B cell (primary cell): ENCODE data around the gene MAD2L2. TPM values are rescaled to one million over a fixed set of nuclear protein-coding genes. Genes with fewer than 3 reads are reported as not detected.

ENCODE experiments used
- ATAC-seq: fragments of 200-7000 bp; cut with Tn5 transposase; one replicate; pipeline ENCODE4 v1.10.0; 2021; ENCODE audit warnings: low read depth, mild to moderate bottlenecking, moderate number of reproducible peaks, moderate library complexity
- CTCF ChIA-PET: fragments of 350-600 bp; sonication (Branson Sonifier 250); formaldehyde crosslinking; loops from one replicate; lab custom pipeline; 2021; ENCODE audit warnings: antibody characterized with exemption, inconsistent platforms; lab: Charles Lee
- POLR2A ChIA-PET: fragments of 350-600 bp; sonication (Branson Sonifier 250); formaldehyde crosslinking; loops from one replicate; lab custom pipeline; 2021; ENCODE audit warnings: antibody characterized with exemption; lab: Charles Lee
- DNase-seq: peaks from one replicate; pipeline ENCODE4 v3.0.0; 2013
- H2AFZ ChIP-seq: 2 replicates; pipeline ENCODE4 v1.6.1; 2012; ENCODE audit warnings: mild to moderate bottlenecking, low read depth, low read length; ENCODE audit not compliant: insufficient read depth, poor library complexity, severe bottlenecking
- H3K27ac ChIP-seq, 2 donors: 1 replicate in 1 of 2; 2 replicates in 1 of 2; pipeline ENCODE4 v1.5.1; 2012 to 2013; ENCODE audit warnings: low read length in 2 of 2, mild to moderate bottlenecking in 2 of 2, moderate library complexity in 1 of 2
- H3K27me3 ChIP-seq, 4 experiments: fragments of 200-600 bp in 1 of 4; sonication (generic) in 1 of 4; replicated peaks in 1 of 4; 1 replicate in 2 of 4; 2 replicates in 2 of 4; pipeline versions ENCODE4 v1.6.1 to v1.7.0; 2013 to 2016; ENCODE audit warnings: low read length in 3 of 4, mild to moderate bottlenecking in 2 of 4, mixed read lengths in 1 of 4, moderate library complexity in 1 of 4; ENCODE audit not compliant: insufficient read depth in 4 of 4, control insufficient read depth in 3 of 4; ENCODE audit errors: control extremely low read depth in 1 of 4
- H3K36me3 ChIP-seq, 2 experiments: replicated peaks in 1 of 2; 1 replicate in 1 of 2; 2 replicates in 1 of 2; pipeline versions ENCODE4 v1.6.1 to v1.7.1; 2013; ENCODE audit warnings: low read length in 1 of 2; ENCODE audit not compliant: insufficient read depth in 2 of 2, control insufficient read depth in 1 of 2; ENCODE audit errors: control extremely low read depth in 1 of 2, extremely low read depth in 1 of 2
- H3K4me1 ChIP-seq, 2 donors: fragments of 200-600 bp in 1 of 2; sonication (generic) in 1 of 2; 1 replicate in 1 of 2; 2 replicates in 1 of 2; pipeline versions ENCODE4 v1.5.1 to v1.6.1; 2013 to 2017; ENCODE audit warnings: low read length in 2 of 2; ENCODE audit not compliant: control insufficient read depth in 2 of 2, insufficient read depth in 2 of 2
- H3K4me2 ChIP-seq: replicated peaks from 2 replicates; pipeline ENCODE3; 2012; ENCODE audit warnings: mild to moderate bottlenecking, low read depth, low read length; ENCODE audit not compliant: poor library complexity, severe bottlenecking
- H3K4me3 ChIP-seq, 5 experiments: fragments of 200-600 bp in 1 of 5; sonication (generic) in 1 of 5; 1 replicate in 3 of 5; 2 replicates in 2 of 5; pipeline versions ENCODE4 v1.5.1 to v1.7.0; 2011 to 2016; ENCODE audit warnings: low read length in 4 of 5, mild to moderate bottlenecking in 4 of 5, low read depth in 2 of 5, control low read depth in 1 of 5, moderate library complexity in 1 of 5; ENCODE audit not compliant: insufficient read depth in 1 of 5; ENCODE audit errors: control extremely low read depth in 1 of 5, extremely low read depth in 1 of 5
- H3K79me2 ChIP-seq: fragments of 200-600 bp; sonication (generic); one replicate; pipeline ENCODE4 v1.6.0; 2016; ENCODE audit warnings: low read length; ENCODE audit not compliant: control insufficient read depth, insufficient read depth
- H3K9ac ChIP-seq: fragments of 200-600 bp; sonication (generic); 2 replicates; pipeline ENCODE4 v1.6.1; 2017; ENCODE audit warnings: mild to moderate bottlenecking, low read length, moderate library complexity
- H3K9me3 ChIP-seq, 3 donors: one replicate each; pipeline versions ENCODE4 v1.6.1 to v1.7.1; 2013; ENCODE audit warnings: low read length in 2 of 3; ENCODE audit not compliant: control insufficient read depth in 2 of 3, insufficient read depth in 1 of 3; ENCODE audit errors: control extremely low read depth in 1 of 3
- H4K20me1 ChIP-seq: 2 replicates; pipeline ENCODE4 v1.6.0; 2012; ENCODE audit warnings: mild to moderate bottlenecking, low read length; ENCODE audit not compliant: insufficient read depth, control insufficient read depth, poor library complexity, severe bottlenecking
- H3K27ac Mint-ChIP-seq: one replicate; pipeline ENCODE4 v1.8.0; 2021; ENCODE audit warnings: mixed read lengths
- H3K27me3 Mint-ChIP-seq: one replicate; pipeline ENCODE4 v1.8.0; 2021; ENCODE audit warnings: mixed read lengths
- H3K4me1 Mint-ChIP-seq: one replicate; pipeline ENCODE4 v1.8.0; 2021; ENCODE audit warnings: mixed read lengths
- H3K4me3 Mint-ChIP-seq: one replicate; pipeline ENCODE4 v1.8.0; 2021; ENCODE audit warnings: mixed read lengths
- H3K9me3 Mint-ChIP-seq: one replicate; pipeline ENCODE4 v1.8.0; 2022; ENCODE audit warnings: mixed read lengths; ENCODE audit not compliant: insufficient read depth
- EZH2 ChIP-seq: IDR thresholded peaks from 2 replicates; pipeline ENCODE4 v1.6.1; 2012; ENCODE audit warnings: borderline replicate concordance, low read depth, mild to moderate bottlenecking, moderate library complexity, low read length; ENCODE audit not compliant: insufficient read depth, poor library complexity, severe bottlenecking
- WGBS: methylation state at CpG from one replicate; pipeline ENCODE4 v1.1.5; 2013; ENCODE audit warnings: missing lambda C conversion rate; ENCODE audit not compliant: insufficient coverage; 5-methylcytosine and 5-hydroxymethylcytosine counted together
- intact Hi-C: fragments of 100-400 bp; cut with micrococcal nuclease; formaldehyde crosslinking; loops from one replicate; pipeline ENCODE4 v1.10.0; 2022
- polyA plus RNA-seq: library from polyadenylated mRNA; depleted of rRNA; stranded (reverse); fragments of >200 nt; gene quantifications from 2 replicates; pipeline ENCODE4 v1.2.3, GENCODE V29; 2012
- total RNA-seq, 2 donors: library from RNA; stranded (reverse); fragments of 120-200 nt in 1 of 2; gene quantifications; 1 replicate in 1 of 2; 2 replicates in 1 of 2; pipeline versions ENCODE4 v1.2.3 to v1.2.4, GENCODE V29; 2013 to 2022
- TF ChIP-seq, protein P1 (sequence below): fragments of 200-600 bp; IDR thresholded peaks from one replicate; pipeline ENCODE4 v1.8.0; 2022; ENCODE audit warnings: antibody characterized with exemption, mild to moderate bottlenecking

The MAD2L2 gene
- total and polyA plus RNA-seq, 2 donors (not counting 1 experiment from before 2014, with no cell fraction given) = 29.0 to 42.2 TPM

DNA sequence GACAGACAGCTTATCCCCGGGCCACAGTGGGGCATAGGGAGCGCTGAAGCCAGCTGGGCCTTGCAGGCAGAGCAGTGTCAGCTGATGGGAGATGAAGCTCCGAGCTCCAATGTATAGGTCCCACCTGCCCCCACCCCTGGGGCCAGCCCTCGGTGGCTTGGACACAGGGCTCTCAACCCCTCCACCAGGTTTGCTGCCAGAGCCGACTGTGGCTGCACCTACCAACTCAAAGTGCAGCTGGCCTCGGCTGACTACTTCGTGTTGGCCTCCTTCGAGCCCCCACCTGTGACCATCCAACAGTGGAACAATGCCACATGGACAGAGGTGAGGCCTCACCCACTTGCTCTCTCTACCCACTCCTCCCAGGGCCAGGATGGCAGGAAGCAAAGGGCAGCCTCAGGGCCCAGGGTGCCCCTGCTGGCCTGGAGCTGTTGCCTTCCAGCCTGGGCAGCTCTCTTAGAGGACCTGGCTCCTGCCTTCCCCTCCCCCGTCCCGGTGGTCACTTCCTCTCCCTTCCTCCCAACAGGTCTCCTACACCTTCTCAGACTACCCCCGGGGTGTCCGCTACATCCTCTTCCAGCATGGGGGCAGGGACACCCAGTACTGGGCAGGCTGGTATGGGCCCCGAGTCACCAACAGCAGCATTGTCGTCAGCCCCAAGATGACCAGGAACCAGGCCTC lies 7.7 kb downstream of the MAD2L2 start:
- Mint-ChIP-seq H3K27me3 (no peaks in the 10 kb centered on the region), H3K4me1 (peaks cover 5% of the 10 kb centered on the region), H3K27ac (no peak overlapping the region), H3K4me3 (no peak overlapping the region), H3K9me3 (no peaks in the 10 kb centered on the region)
- H4K20me1 ChIP-seq = no peaks in the 10 kb centered on the region
- no peak overlapping the region for H3K4me2 ChIP-seq
- no peak for ATAC-seq
- TF ChIP-seq, protein P1, sequence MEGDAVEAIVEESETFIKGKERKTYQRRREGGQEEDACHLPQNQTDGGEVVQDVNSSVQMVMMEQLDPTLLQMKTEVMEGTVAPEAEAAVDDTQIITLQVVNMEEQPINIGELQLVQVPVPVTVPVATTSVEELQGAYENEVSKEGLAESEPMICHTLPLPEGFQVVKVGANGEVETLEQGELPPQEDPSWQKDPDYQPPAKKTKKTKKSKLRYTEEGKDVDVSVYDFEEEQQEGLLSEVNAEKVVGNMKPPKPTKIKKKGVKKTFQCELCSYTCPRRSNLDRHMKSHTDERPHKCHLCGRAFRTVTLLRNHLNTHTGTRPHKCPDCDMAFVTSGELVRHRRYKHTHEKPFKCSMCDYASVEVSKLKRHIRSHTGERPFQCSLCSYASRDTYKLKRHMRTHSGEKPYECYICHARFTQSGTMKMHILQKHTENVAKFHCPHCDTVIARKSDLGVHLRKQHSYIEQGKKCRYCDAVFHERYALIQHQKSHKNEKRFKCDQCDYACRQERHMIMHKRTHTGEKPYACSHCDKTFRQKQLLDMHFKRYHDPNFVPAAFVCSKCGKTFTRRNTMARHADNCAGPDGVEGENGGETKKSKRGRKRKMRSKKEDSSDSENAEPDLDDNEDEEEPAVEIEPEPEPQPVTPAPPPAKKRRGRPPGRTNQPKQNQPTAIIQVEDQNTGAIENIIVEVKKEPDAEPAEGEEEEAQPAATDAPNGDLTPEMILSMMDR = no peak
- TF ChIP-seq EZH2 = no peak
- ChIA-PET POLR2A (no interaction called here), CTCF (interaction anchor here (1.4 to 2.7 kb wide), 3 partner anchors 9 to 24 kb away, joined by 3 to 6 read pairs (median 4); partner anchors contain the start of gene FBXO6)
- 95% methylated on average over 14 of the region's 14 CpGs for WGBS
- DNase-seq = no peak
- no peaks in the 10 kb centered on the region for H3K9me3 ChIP-seq
- H3K27ac ChIP-seq = no peak overlapping the region
- intact Hi-C loops = no loop called here
- no peak overlapping the region for H3K9ac ChIP-seq
- H3K27me3 ChIP-seq = no peaks in the 10 kb centered on the region
- H3K36me3 ChIP-seq = peaks cover 0 to 25% of the 10 kb centered on the region in 2 experiments
- H3K4me3 ChIP-seq = no peak overlapping the region
- no peaks in the 10 kb centered on the region for H3K79me2 ChIP-seq
- H2AFZ ChIP-seq = no peak overlapping the region
- peaks cover 0 to 7% of the 10 kb centered on the region in 2 donors for H3K4me1 ChIP-seq
